A549 (cell line): ENCODE measurements around the gene ZNF576. TPM values are rescaled to one million over a fixed set of nuclear protein-coding genes. Genes with fewer than 3 reads are reported as not detected.

Experiments used
- ATAC-seq, 2 experiments: fragments of 200-7000 bp in 1 of 2; fragments of >200 bp in 1 of 2; cut with Nextera tagmentation in 1 of 2; cut with Tn5 transposase in 1 of 2; 3 replicates each; pipeline versions ENCODE4 v1.8.0 to v1.9.1; 2018 to 2020; ENCODE audit warnings: mild to moderate bottlenecking in 1 of 2, moderate library complexity in 1 of 2
- CTCF ChIA-PET: fragments of 300-600 bp; sonication (Branson Sonifier 250); formaldehyde crosslinking; extraction: SDS; loops from one replicate; lab custom pipeline; 2021; ENCODE audit warnings: antibody characterized with exemption, inconsistent platforms; lab: Yijun Ruan, JAX
- POLR2A ChIA-PET: fragments of 350-600 bp; formaldehyde crosslinking; extraction: SDS; loops from one replicate; lab custom pipeline; 2021; ENCODE audit warnings: antibody characterized with exemption, inconsistent platforms; lab: Yijun Ruan, JAX
- DNase-seq, 2 experiments: peaks; one replicate each; pipeline versions ENCODE4 v3.0.0 to v3.0.0-alpha.2; 2011 to 2016; ENCODE audit warnings: low read depth in 1 of 2, low spot score in 1 of 2
- FAIRE-seq: peaks from 2 replicates; lab custom pipeline; 2011; peaks lifted over from hg19 to GRCh38; lab: Jason Lieb, UNC
- H3K27ac ChIP-seq, 2 experiments: fragments of >200 bp; sonication (Bioruptor Twin); formaldehyde crosslinking; 3 replicates each; pipeline ENCODE4 v1.5.1; 2016 to 2017
- H3K4me1 ChIP-seq: fragments of >200 bp; sonication (Bioruptor Twin); formaldehyde crosslinking; 3 replicates; pipeline ENCODE4 v1.6.1; 2016
- H3K4me2 ChIP-seq: fragments of >200 bp; sonication (Bioruptor Twin); formaldehyde crosslinking; 3 replicates; pipeline ENCODE4 v1.6.1; 2016
- H3K4me3 ChIP-seq: fragments of >200 bp; sonication (Bioruptor Twin); formaldehyde crosslinking; 3 replicates; pipeline ENCODE4 v1.5.1; 2016
- H3K9me3 ChIP-seq: fragments of >200 bp; sonication (Bioruptor Twin); formaldehyde crosslinking; 3 replicates; pipeline ENCODE4 v1.6.1; 2016
- BCL3 ChIP-seq: fragments of >200 bp; sonication (Bioruptor Twin); formaldehyde crosslinking; IDR thresholded peaks from 3 replicates; pipeline ENCODE4 v1.6.1; 2016
- BHLHE40 ChIP-seq: IDR thresholded peaks from 2 replicates; pipeline ENCODE4 v1.6.1; 2012; ENCODE audit warnings: low read depth, low read length, inconsistent platforms
- CBX8 ChIP-seq: fragments of 200-600 bp; sonication (generic); IDR thresholded peaks from 2 replicates; pipeline ENCODE4 v1.6.1; 2016
- CEBPB ChIP-seq, 2 experiments: fragments of >200 bp in 1 of 2; sonication (Bioruptor Twin) in 1 of 2; formaldehyde crosslinking in 1 of 2; IDR thresholded peaks; 2 replicates each; pipeline ENCODE4 v1.6.1; 2012 to 2016
- CHD2 ChIP-seq: fragments of 150-350 bp; IDR thresholded peaks from 2 replicates; pipeline ENCODE4 v1.6.1; 2014; ENCODE audit warnings: low read length; ENCODE audit not compliant: partially characterized antibody
- EHF ChIP-seq: fragments of 250-450 bp; sonication (Bioruptor Pico); IDR thresholded peaks from 2 replicates; pipeline ENCODE4 v1.5.0; 2020; ENCODE audit warnings: mild to moderate bottlenecking
- EP300 ChIP-seq, 2 experiments: fragments of >200 bp; sonication (Bioruptor Twin); formaldehyde crosslinking; IDR thresholded peaks; 2 replicates in 1 of 2; 3 replicates in 1 of 2; pipeline ENCODE4 v1.6.1; 2016 to 2017
- FOSL2 ChIP-seq, 2 experiments: fragments of 450-650 bp in 1 of 2; fragments of >200 bp in 1 of 2; sonication (Bioruptor Twin) in 1 of 2; formaldehyde crosslinking; IDR thresholded peaks; 2 replicates each; pipeline versions ENCODE4 v1.5.0 to v1.6.1; 2016 to 2020; ENCODE audit warnings: mild to moderate bottlenecking in 1 of 2, moderate library complexity in 1 of 2
- HDAC2 ChIP-seq: fragments of 200-600 bp; sonication (generic); IDR thresholded peaks from 2 replicates; pipeline ENCODE4 v1.6.1; 2016
- HOXB13 ChIP-seq: fragments of 250-450 bp; sonication (Bioruptor Pico); IDR thresholded peaks from 2 replicates; pipeline ENCODE4 v1.5.0; 2020; ENCODE audit warnings: low read depth, mild to moderate bottlenecking, moderate library complexity
- JUN ChIP-seq, 2 experiments: fragments of >200 bp; sonication (Bioruptor Twin); formaldehyde crosslinking; IDR thresholded peaks; 2 replicates in 1 of 2; 3 replicates in 1 of 2; pipeline ENCODE4 v1.6.1; 2016 to 2017
- JUNB ChIP-seq: fragments of >200 bp; sonication (Bioruptor Twin); formaldehyde crosslinking; IDR thresholded peaks from 2 replicates; pipeline ENCODE4 v1.6.1; 2016
- KDM1A ChIP-seq: fragments of 200-600 bp; sonication (generic); IDR thresholded peaks from 2 replicates; pipeline ENCODE4 v1.6.1; 2016; ENCODE audit warnings: low read depth, mild to moderate bottlenecking
- KDM5A ChIP-seq: fragments of 200-600 bp; sonication (generic); IDR thresholded peaks from 2 replicates; pipeline ENCODE4 v1.6.1; 2016; ENCODE audit warnings: antibody characterized with exemption, mild to moderate bottlenecking
- MAFK ChIP-seq: fragments of 450-650 bp; IDR thresholded peaks from 2 replicates; pipeline ENCODE4 v1.6.1; 2014; ENCODE audit not compliant: partially characterized antibody
- MYC ChIP-seq: IDR thresholded peaks from 2 replicates; pipeline ENCODE4 v1.6.1; 2012; ENCODE audit warnings: mild to moderate bottlenecking, inconsistent platforms, low read length, improper control_type of control experiment, borderline replicate concordance
- NPAS2 ChIP-seq: fragments of 250-450 bp; sonication (Bioruptor Pico); IDR thresholded peaks from 2 replicates; pipeline ENCODE4 v1.8.0; 2022; ENCODE audit warnings: mild to moderate bottlenecking, moderate library complexity, borderline replicate concordance
- NR3C1 ChIP-seq: fragments of >200 bp; sonication (Bioruptor Twin); formaldehyde crosslinking; IDR thresholded peaks from 3 replicates; pipeline ENCODE4 v1.6.1; 2017
- PHF8 ChIP-seq: fragments of 200-600 bp; sonication (generic); IDR thresholded peaks from 2 replicates; pipeline ENCODE4 v1.6.1; 2016; ENCODE audit warnings: low read depth, mild to moderate bottlenecking, antibody characterized with exemption, moderate library complexity, borderline replicate concordance
- POLR2AphosphoS2 ChIP-seq: conservative IDR thresholded peaks from 2 replicates; pipeline ENCODE4 v1.6.1; 2012; ENCODE audit warnings: low read length, improper control_type of control experiment, inconsistent platforms
- RAD21 ChIP-seq, 2 experiments: fragments of >200 bp in 1 of 2; sonication (Bioruptor Twin) in 1 of 2; formaldehyde crosslinking in 1 of 2; IDR thresholded peaks in 1 of 2; conservative IDR thresholded peaks in 1 of 2; 2 replicates in 1 of 2; 3 replicates in 1 of 2; pipeline ENCODE4 v1.6.1; 2012 to 2018; ENCODE audit warnings: inconsistent platforms in 1 of 2
- RARB ChIP-seq: fragments of 250-450 bp; sonication (Bioruptor Pico); IDR thresholded peaks from 2 replicates; pipeline ENCODE4 v1.8.0; 2021; ENCODE audit warnings: mild to moderate bottlenecking, moderate library complexity
- USF2 ChIP-seq: fragments of 450-650 bp; IDR thresholded peaks from 2 replicates; pipeline ENCODE4 v1.6.1; 2014; ENCODE audit warnings: antibody characterized with exemption
- ZFP36 ChIP-seq: fragments of 450-650 bp; IDR thresholded peaks from 2 replicates; pipeline ENCODE4 v1.6.1; 2014; ENCODE audit warnings: borderline replicate concordance; ENCODE audit not compliant: partially characterized antibody
- ZNF302 ChIP-seq: fragments of 250-450 bp; sonication (Bioruptor Pico); IDR thresholded peaks from 2 replicates; pipeline ENCODE4 v1.9.0; 2021; ENCODE audit warnings: inconsistent platforms, mild to moderate bottlenecking, moderate library complexity
- ZSCAN20 ChIP-seq: fragments of 250-450 bp; sonication (Bioruptor Pico); IDR thresholded peaks from 2 replicates; pipeline ENCODE4 v1.8.0; 2022; ENCODE audit warnings: mild to moderate bottlenecking, moderate library complexity
- WGBS: methylation state at CpG from one replicate; pipeline ENCODE4 v1.1.6; 2017; ENCODE audit errors: missing lambda C conversion rate; 5-methylcytosine and 5-hydroxymethylcytosine counted together
- polyA plus RNA-seq, 4 experiments: library from polyadenylated mRNA; depleted of rRNA in 3 of 4; stranded (reverse); fragments of >200 nt; fragmentation: RNase III in 1 of 4; extraction: RNeasy Plus Mini Kit Qiagen cat#74134 plus additional on column Dnase treatment in 1 of 4; gene quantifications; 2 replicates in 3 of 4; 3 replicates in 1 of 4; pipeline ENCODE4 v1.2.3, GENCODE V29; 2011 to 2017
- TF ChIP-seq, protein P1 (sequence below): fragments of 250-450 bp; sonication (Bioruptor Pico); IDR thresholded peaks from 2 replicates; pipeline ENCODE4 v1.5.0; 2020; ENCODE audit warnings: low read depth, mild to moderate bottlenecking, moderate library complexity
- TF ChIP-seq, protein P2 (sequence below): fragments of 250-450 bp; sonication (Bioruptor Pico); IDR thresholded peaks from 2 replicates; pipeline ENCODE4 v1.5.0; 2021; ENCODE audit warnings: mild to moderate bottlenecking, moderate library complexity, borderline replicate concordance

ZNF576 gene
- polyA plus RNA-seq, 2 of the 4 experiments (the other 2 are of a cell fraction) = 10.6 to 16.5 TPM

- no peak for DNase-seq
- POLR2A ChIA-PET = no interaction called here
- Histone ChIP-seq H3K4me2 (no peak overlapping the region), H3K4me1 (peaks cover 5% of the 10 kb centered on the region; the same call in 1 of the 3 replicates), H3K4me3 (no peak overlapping the region)
- no peak for FAIRE-seq
- no peak for ATAC-seq
- TF ChIP-seq JUN (IDR thresholded peaks at IDR 0.05) (no peak), BCL3 (no peak), MYC (no peak), NPAS2 (CRISPR knock-in tag) (no peak), KDM1A (no peak), ZSCAN20 (no peak), KDM5A (no peak), NR3C1 (no peak), USF2 (no peak), HDAC2 (no peak), ZNF302 (no peak), HOXB13 (no peak), ZFP36 (no peak), RAD21 (conservative IDR thresholded peaks at IDR 0.05 in 1 of 2, IDR thresholded peaks at IDR 0.05 in 1 of 2) (no peak)
- TF ChIP-seq, protein P1, sequence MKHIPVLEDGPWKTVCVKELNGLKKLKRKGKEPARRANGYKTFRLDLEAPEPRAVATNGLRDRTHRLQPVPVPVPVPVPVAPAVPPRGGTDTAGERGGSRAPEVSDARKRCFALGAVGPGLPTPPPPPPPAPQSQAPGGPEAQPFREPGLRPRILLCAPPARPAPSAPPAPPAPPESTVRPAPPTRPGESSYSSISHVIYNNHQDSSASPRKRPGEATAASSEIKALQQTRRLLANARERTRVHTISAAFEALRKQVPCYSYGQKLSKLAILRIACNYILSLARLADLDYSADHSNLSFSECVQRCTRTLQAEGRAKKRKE (CRISPR knock-in tag) = no peak
- TF ChIP-seq, all 56 proteins: peak for 0
- 83% methylated on average over 5 of the region's 5 CpGs for WGBS
- CTCF ChIA-PET = interaction anchor here (0.6 to 10.2 kb wide), 8 partner anchors 9 to 265 kb away, joined by 3 to 69 read pairs (median 4); partner anchors contain the start of genes IRGQ and ZNF576
- no peaks in the 10 kb centered on the region for H3K9me3 ChIP-seq
- H3K27ac ChIP-seq = no peak overlapping the region
These were observed 26.1 kb upstream of the ZNF576 start for GRCh38 chr19:43570174-43570791.

GRCh38 chr19:43572171-43572588, 24.2 kb upstream of the ZNF576 start:
- Histone ChIP-seq H3K9me3 (no peaks in the 10 kb centered on the region), H3K4me3 (no peak overlapping the region), H3K4me1 (peaks cover 11% of the 10 kb centered on the region), H3K27ac (no peak overlapping the region), H3K4me2 (no peak overlapping the region)
- FAIRE-seq (no peak), ATAC-seq (no peak), DNase-seq (no peak)
- WGBS = 47% methylated on average over 3 of the region's 3 CpGs
- TF ChIP-seq EHF (CRISPR knock-in tag) (no peak), CHD2 (no peak), MAFK (no peak), CBX8 (no peak), MYC (no peak), ZSCAN20 (no peak), NPAS2 (CRISPR knock-in tag) (no peak), EP300 (IDR thresholded peaks at IDR 0.05) (no peak), JUNB (no peak), CEBPB (IDR thresholded peaks at IDR 0.05) (no peak), PHF8 (no peak), FOSL2 (IDR thresholded peaks at IDR 0.05) (no peak), FOSL2 (CRISPR knock-in tag; IDR thresholded peaks at IDR 0.05) (no peak), BHLHE40 (no peak), RARB (CRISPR knock-in tag) (no peak), USF2 (no peak), POLR2AphosphoS2 (no peak)
- TF ChIP-seq, protein P2, sequence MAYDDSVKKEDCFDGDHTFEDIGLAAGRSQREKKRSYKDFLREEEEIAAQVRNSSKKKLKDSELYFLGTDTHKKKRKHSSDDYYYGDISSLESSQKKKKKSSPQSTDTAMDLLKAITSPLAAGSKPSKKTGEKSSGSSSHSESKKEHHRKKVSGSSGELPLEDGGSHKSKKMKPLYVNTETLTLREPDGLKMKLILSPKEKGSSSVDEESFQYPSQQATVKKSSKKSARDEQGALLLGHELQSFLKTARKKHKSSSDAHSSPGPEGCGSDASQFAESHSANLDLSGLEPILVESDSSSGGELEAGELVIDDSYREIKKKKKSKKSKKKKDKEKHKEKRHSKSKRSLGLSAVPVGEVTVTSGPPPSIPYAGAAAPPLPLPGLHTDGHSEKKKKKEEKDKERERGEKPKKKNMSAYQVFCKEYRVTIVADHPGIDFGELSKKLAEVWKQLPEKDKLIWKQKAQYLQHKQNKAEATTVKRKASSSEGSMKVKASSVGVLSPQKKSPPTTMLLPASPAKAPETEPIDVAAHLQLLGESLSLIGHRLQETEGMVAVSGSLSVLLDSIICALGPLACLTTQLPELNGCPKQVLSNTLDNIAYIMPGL (CRISPR knock-in tag) = no peak
- TF ChIP-seq, protein P1 (CRISPR knock-in tag) = no peak
- ChIA-PET CTCF (interaction anchor here (0.6 to 10.2 kb wide), 5 partner anchors 11 to 213 kb away, joined by 3 to 69 read pairs (median 6); no protein-coding TSS in a partner anchor), POLR2A (no interaction called here)
